ENCODE data around the gene MRPL2.

MRPL2 gene

GRCh38 chr6:43016943-43017334, 42.3 kb downstream of the MRPL2 start:
- no peak for DNase-seq

DNA sequence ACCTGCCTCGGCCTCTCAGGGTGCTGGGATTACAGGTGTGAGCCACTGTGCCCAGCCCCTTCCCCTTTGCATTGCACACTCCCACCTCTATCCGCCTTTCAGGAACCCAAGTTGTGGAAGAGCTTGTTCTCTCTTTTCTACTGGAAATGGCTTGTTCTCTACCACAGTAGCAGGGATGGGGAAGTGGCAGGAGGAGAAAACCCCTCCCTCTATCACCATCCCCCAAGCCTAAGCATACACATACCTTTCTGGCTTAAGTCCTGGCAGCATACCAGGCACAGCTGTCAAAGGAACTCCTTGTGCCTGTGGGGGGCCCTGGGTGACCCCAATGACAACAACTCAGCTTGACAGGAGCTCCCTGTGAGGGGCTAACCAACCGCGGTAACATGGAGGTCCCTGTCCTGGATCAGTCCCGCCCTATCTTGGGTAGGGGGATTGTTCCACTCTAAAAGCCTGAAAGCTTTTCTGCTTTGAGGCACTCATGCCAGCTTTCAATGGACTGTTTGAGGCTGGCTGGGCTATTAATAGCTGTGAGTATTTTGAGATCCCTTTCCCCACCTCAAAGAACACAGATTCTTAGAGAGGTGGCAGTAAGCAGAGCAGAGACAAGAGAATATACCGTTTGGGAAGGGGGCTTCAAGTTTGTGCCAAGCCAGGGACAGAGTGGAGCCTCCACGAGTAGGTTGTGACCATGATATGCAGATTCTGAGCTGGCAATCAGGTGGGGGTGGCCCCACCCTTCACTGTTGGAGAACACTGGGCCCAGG, 42.9 kb downstream of the MRPL2 start:
- DNase-seq = no peak

DNA sequence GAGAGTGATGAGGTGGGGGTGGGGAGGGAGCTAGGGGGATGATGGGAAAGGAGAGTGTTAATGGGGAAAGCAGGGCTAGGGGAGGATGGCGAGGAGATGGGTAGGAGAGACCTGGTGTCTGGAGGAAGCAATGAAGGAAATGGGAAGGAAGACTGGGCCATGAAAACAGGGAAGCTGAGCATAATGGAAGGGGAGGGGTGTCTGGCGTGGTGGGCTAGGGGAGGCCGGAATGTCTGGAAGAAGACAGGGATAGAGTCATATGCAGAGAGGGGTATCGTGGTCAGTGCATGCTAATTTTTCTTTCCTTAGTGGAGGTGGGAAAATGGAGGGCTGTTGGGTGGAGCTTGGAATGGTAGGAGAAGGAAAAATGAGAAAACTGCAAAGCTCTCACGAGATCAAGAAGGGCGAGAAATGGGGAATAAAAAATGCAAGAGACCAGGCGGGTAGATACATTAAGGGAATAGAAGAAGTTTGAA, 44.8 kb downstream of the MRPL2 start:
- no peak for DNase-seq

DNA sequence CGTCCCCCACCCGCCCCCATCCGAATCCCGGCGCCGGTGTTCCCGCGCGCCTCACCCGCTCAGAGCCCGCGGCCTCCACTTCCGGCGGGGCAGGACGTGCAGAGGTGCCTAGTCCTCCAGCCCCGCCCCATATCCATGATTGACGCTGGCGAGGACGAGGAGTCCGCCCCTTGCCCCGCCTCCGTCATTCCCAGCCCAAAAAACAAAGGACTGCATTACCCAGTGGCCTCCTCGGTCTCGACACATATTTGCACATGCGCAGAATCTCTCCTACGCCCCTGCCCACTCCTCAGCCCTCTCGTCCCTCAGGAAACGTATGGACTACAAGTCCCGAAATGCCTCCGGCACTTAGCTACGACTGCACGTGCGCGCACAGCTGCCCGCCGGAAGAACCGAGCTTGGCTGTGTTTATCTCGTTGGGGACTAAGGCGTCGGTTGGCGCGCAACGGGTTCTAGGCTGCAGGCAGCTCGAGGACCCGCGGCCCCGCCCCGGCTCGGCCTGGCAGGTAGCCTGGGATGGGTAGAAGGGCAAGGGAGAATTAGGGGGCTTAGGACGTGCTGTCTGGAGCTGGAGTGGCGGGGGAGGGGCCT, 45.3 kb downstream of the MRPL2 start, which contains the start of the genes KLHDC3 and MEA1:
Gene KLHDC3, plus strand, starts transcription at position 407 of the 591 bp plus-strand sequence. CDS start 2,944 bp downstream, outside the sequence.
Gene MEA1, minus strand, starts transcription at position 104 of the 591 bp plus-strand sequence. CDS start 133 bp downstream, outside the sequence.
- peak; percentile 99 for DNase-seq

DNA sequence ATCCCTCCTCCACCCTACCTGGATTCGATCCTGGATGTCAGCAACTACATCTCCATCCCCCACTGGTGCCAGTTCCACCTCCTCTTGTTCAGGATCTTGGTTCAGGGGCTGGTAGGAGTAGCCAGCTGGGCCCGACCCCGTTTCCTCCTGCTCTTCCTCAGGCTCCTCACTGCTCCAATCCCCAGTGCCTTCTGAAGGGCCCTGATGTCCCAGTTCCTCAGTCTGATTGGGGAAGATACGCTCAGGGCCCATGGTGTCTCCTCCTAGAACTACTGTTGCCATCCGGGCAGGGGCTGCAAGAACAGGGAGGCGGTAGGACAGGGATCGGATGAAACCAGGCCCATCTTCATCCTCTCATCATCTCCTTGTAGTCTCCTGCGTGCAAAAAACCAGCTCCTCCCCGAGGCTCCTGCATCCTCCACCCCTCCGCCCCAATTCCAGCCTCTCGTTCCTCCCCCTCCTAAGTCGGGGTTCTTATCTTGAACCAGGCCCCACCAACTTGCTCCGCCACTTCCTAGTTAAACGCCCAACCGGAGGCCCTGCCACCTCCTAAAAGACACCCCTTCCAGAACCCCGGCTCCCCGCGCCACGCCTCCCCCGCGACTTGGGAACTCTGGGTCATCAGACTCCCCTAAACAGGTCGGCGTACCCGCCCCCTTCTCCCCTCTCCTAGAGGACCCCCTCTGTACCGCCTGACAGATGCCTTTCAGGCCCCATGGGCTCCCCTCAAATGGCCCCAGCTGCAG, 46.0 kb downstream of the MRPL2 start:
- no peak for DNase-seq

DNA sequence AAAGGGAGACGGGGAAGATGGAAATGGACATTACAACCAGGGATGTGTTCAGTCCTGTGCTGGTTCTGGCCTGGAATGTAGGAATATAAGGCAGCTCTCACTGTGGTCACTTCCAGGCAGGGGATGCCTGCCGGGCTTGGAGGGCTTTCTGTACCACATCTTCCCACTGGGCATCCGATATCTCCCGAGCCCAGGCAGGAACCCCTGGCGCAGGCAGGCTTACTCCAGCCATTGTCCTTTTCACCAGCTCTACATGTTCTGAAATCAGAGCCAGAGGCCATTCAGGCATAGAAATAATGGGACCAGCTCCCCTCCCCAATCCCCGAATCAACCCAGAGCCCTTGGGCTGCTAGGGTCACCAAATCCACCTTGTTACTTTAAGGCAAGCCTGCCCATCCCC, 46.9 kb downstream of the MRPL2 start:
- no peak for DNase-seq

DNA sequence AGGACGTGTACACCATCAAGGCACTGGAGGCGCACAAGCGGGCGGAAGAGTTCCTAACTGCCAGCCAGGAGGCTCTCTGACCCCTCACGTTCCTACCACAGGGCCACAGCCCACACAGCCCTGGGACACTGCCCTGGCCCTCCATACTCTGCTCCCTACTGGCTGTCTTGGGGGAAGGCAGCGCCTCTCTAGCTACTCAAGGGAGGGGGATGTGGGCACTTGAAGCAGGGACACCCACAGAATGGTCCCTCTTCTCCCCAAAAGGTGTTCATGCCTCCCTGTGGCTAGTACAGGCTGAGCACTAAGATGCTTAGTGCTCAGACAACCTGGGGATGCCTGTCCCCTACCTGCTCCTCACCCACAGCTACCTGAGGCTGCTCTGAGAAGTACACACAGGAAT, 48.0 kb downstream of the MRPL2 start:
- no peak for DNase-seq

GRCh38 chr6:43009124-43009523, 50.1 kb downstream of the MRPL2 start:
- DNase-seq = peak; percentile 10

DNA sequence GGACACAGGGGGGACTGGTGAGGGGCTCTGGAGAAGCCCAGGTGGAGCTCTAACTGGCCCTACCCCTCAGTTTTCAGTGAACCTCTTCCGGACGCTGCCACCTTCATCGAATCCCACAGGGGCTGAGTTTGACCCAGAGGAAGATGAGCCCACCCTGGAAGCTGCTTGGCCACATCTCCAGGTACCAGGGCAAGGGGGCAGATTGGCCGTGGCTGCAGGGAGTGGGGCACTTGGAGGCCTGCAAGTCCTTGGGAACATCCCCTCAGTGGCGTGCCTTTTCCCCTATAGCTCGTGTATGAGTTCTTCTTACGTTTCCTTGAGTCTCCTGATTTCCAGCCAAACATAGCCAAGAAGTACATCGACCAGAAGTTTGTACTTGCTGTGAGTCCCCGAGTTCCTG, 52.1 kb downstream of the MRPL2 start:
- DNase-seq = no peak

GRCh38 chr6:43006251-43006650, 53.0 kb downstream of the MRPL2 start:
- no peak for DNase-seq

DNA sequence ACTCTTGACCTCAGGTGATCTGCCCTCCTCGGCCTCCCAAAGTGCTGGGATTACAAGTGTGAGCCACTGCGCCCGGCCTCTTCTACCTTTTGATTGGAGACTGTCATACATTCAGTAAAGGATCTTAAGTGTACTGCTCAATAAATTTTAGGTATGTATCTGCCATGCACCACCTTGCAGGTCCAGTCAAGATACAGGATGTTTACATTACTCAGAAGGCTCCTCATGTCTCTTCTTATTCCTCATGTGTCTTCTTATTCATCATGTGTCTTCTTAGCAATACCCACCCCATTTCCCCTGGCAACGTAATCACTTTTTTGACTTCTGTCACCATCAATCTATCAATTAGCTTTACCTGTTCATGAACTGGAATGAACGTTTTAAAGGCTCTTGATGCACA, 53.4 kb downstream of the MRPL2 start:
- DNase-seq = no peak
